Stimulated activated naive B cell treated with anti-CD40 and anti-IgM and Interleukin-4, amounts not matched to agents 10 μg/mL and 1 μg/mL and 100 μg/mL, for 72 hours (primary cell): ENCODE data around the gene TRPM8.
"Not testable (repeated sequence)": the region's sequence is repeated elsewhere in the genome, so short reads cannot be mapped to it uniquely, and the experiment has no call there.

Experiments used
- ATAC-seq, 2 donors: fragments of 150-1000 bp; cut with Tn5 transposase; replicated peaks; 2 replicates each; pipeline ENCODE4 v1.10.0; 2021; ENCODE audit warnings: moderate library complexity in 1 of 2
- DNase-seq: peaks from one replicate; pipeline ENCODE4 v3.0.0; 2021
- H3K27ac Mint-ChIP-seq: one replicate; pipeline ENCODE4 v1.8.0; 2022; ENCODE audit warnings: mild to moderate bottlenecking, mixed read lengths
- H3K27me3 Mint-ChIP-seq, 2 donors: one replicate each; pipeline ENCODE4 v1.8.0; 2022; ENCODE audit warnings: mixed read lengths in 2 of 2
- H3K36me3 Mint-ChIP-seq, 2 donors: one replicate each; pipeline ENCODE4 v1.8.0; 2022; ENCODE audit warnings: mixed read lengths in 2 of 2, mild to moderate bottlenecking in 1 of 2
- H3K4me1 Mint-ChIP-seq, 2 donors: one replicate each; pipeline ENCODE4 v1.8.0; 2022; ENCODE audit warnings: mixed read lengths in 2 of 2, mild to moderate bottlenecking in 1 of 2
- H3K4me3 Mint-ChIP-seq, 2 donors: one replicate each; pipeline ENCODE4 v1.8.0; 2022; ENCODE audit warnings: mild to moderate bottlenecking in 2 of 2, mixed read lengths in 2 of 2, moderate library complexity in 1 of 2
- H3K9me3 Mint-ChIP-seq, 2 donors: one replicate each; pipeline ENCODE4 v1.8.0; 2022; ENCODE audit warnings: mixed read lengths in 2 of 2, mild to moderate bottlenecking in 1 of 2

The TRPM8 gene

DNA sequence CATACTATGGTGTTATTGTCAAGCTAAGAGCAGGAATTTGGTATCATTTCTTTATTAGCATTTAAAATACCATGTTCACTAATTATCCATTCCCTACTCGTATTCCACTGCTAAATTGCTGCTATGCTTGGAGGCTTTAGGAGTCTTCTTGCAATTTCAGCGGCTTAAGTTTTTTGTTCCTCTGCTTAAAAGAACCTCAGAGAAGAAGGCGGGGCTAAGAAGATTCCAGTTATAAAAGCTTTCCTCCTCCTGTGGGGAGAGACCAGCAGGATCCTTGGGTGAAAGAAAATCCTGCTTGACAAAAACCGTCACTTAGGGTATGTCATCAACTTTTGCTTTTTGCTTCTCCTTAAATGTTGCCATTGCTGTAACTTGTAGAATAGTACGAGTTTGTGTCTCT lies at the start of gene TRPM8:
TSS of gene TRPM8 (plus strand) at position 258 of the 400 bp plus-strand sequence. CDS start 9,165 bp downstream, outside the sequence.
- H3K27ac Mint-ChIP-seq = no peak within 1 kb of the TSS
- no peaks in the 10 kb centered on the region for H3K9me3 Mint-ChIP-seq
- H3K27me3 Mint-ChIP-seq = peaks cover 28% of the 10 kb centered on the region in 2 donors
- DNase-seq (no peak), ATAC-seq (no peak)
- no peak within 1 kb of the TSS for H3K4me3 Mint-ChIP-seq
- no peaks in the 10 kb centered on the region for H3K4me1 Mint-ChIP-seq
- no peaks in the 10 kb centered on the region for H3K36me3 Mint-ChIP-seq

DNA sequence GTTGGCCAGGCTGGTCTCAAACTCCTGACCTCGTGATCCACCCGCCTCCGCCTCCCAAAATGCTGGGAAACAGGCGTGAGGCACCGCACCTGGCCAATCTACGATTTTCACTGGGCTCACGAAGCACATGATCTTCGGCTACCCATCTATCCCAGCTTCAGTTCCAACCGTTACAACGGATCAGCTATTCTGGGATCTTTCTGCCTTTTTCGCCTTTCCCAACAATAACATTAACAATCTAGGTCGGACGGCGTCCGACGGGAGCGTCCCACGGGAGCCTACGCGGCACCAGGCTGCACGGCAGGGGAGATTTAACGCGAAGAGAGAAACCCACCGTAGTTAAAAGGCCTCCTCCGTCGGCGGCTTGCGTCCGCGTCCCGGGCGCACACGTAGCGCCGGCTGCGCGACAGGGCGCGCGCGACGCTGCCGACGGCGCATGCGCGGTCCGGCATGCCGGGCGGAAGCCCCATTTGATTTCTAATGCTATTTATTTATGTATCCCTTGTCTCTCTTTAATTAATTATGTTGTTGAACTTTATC lies 49.1 kb upstream of the TRPM8 start, which contains the start of gene MSL3B:
TSS of gene MSL3B (minus strand) at position 394 of the 540 bp plus-strand sequence.
- peaks cover 0 to 6% of the 10 kb centered on the region in 2 donors for H3K27me3 Mint-ChIP-seq
- peak; percentile 81 to 87 for ATAC-seq
- peak within 1 kb of the TSS; percentile 94 to 95 for H3K4me3 Mint-ChIP-seq
- H3K36me3 Mint-ChIP-seq = peaks cover 9 to 18% of the 10 kb centered on the region in 2 donors
- peak; percentile 51 for DNase-seq
- H3K27ac Mint-ChIP-seq = peak within 1 kb of the TSS; percentile 94
- H3K4me1 Mint-ChIP-seq = peaks cover 11 to 22% of the 10 kb centered on the region in 2 donors
- peaks cover 4% of the 10 kb centered on the region in 2 donors for H3K9me3 Mint-ChIP-seq

DNA sequence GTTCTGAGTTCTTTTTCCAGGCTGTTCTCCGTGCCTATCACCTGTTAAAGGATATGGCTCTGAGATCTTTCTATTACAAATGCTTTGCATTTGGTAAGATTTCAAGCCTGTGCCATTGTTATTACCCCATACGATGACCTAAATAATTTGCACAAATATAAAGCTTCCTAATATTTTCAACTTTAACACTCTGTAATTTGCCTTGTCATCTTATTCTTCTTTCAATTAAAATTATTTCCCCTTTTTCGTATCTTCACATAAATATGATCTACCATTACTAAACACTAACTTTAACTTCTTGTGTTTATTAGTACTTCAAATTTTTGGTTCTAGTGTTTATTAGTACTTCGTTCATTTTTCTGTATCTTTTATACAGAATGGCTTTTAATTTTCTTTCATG lies 45.7 kb upstream of the TRPM8 start:
- Mint-ChIP-seq H3K4me1 (peaks cover 11 to 22% of the 10 kb centered on the region in 2 donors), H3K27ac (no peak overlapping the region), H3K9me3 (peaks cover 4% of the 10 kb centered on the region in 2 donors), H3K27me3 (peaks cover 14 to 23% of the 10 kb centered on the region in 2 donors), H3K4me3 (no peak overlapping the region), H3K36me3 (peaks cover 12 to 13% of the 10 kb centered on the region in 2 donors)
- ATAC-seq (no peak), DNase-seq (no peak)

DNA sequence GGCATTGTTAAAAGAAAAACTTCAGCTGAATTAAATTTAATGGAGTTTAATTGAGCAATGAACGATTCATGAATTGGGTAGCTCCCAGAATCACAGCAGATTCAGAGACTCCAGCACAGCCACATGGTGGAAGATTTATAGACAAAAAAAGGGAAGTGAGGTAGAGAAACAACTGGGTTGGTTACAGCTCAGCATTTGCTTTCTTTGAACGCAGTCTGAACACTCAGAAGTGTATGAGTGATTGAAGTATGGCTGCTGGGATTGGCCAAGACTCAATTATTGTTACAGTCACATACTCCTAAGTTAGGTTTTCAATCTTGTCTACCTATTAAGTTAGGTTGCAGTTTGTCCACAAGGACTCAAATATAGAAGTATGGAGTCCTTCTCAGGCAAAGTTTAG lies 45.0 kb upstream of the TRPM8 start:
- DNase-seq, H3K4me3 Mint-ChIP-seq, H3K27ac Mint-ChIP-seq, H3K9me3 Mint-ChIP-seq, H3K36me3 Mint-ChIP-seq: not testable (repeated sequence)
- peaks cover 9 to 20% of the 10 kb centered on the region in 2 donors for H3K4me1 Mint-ChIP-seq
- peak; percentile 80 to 94 for ATAC-seq
- peaks cover 16 to 23% of the 10 kb centered on the region in 2 donors for H3K27me3 Mint-ChIP-seq

DNA sequence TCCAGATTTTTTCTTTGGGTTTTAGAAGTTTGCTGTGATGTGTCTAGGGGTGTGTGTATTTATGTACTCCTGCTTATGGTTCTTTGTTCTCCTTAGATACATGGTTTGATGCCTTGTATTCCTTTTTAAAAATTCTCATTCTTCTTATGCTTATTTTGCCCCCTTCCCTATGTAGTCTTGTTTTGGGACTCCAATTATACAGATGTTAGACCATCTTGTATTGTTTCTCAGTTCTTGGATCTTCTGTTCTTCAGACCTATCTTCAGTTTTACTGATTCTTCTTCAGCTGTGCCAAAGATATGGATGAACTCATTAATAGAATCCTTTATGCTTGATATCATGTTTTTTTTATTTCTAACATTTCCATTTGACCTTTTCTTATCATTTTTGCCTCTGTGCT lies 34.8 kb upstream of the TRPM8 start:
- ATAC-seq (no peak), DNase-seq (no peak)
- H3K27ac Mint-ChIP-seq = no peak overlapping the region
- peaks cover 6 to 14% of the 10 kb centered on the region in 2 donors for H3K36me3 Mint-ChIP-seq
- H3K4me3 Mint-ChIP-seq = no peak overlapping the region
- H3K4me1 Mint-ChIP-seq = no peaks in the 10 kb centered on the region
- peaks cover 32 to 67% of the 10 kb centered on the region in 2 donors for H3K27me3 Mint-ChIP-seq
- peaks cover 22 to 29% of the 10 kb centered on the region in 2 donors for H3K9me3 Mint-ChIP-seq

DNA sequence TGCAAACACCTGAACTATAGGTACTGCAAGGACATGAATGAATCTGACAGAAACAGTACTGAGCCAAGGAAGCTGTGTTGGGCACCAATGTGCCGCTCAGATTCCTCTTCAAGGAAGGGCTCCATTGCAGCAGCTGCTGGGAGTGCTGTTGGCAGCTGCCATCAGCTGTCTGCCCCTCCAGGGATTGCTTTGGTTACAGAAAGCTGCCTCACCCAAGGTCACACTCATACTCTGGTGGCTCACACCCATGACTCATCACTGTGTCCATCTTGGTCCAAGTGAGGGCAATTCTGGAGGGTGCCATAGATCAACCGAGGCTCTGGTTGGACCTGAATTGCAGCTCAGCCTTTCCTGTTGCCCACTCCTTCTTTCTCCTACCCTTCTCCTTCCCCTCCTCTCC lies 24.4 kb upstream of the TRPM8 start:
- DNase-seq (no peak), ATAC-seq (no peak)
- H3K4me3 Mint-ChIP-seq = no peak overlapping the region
- no peaks in the 10 kb centered on the region for H3K36me3 Mint-ChIP-seq
- no peaks in the 10 kb centered on the region for H3K4me1 Mint-ChIP-seq
- peaks cover 35 to 36% of the 10 kb centered on the region in 2 donors for H3K27me3 Mint-ChIP-seq
- no peaks in the 10 kb centered on the region for H3K9me3 Mint-ChIP-seq
- H3K27ac Mint-ChIP-seq = no peak overlapping the region

- H3K27me3 Mint-ChIP-seq = peaks cover 34 to 39% of the 10 kb centered on the region in 2 donors
- H3K36me3 Mint-ChIP-seq, ATAC-seq, H3K4me3 Mint-ChIP-seq, H3K9me3 Mint-ChIP-seq, H3K4me1 Mint-ChIP-seq, DNase-seq, H3K27ac Mint-ChIP-seq: not testable (repeated sequence)
Observed at GRCh38 chr2:233896253-233896652, 20.9 kb upstream of the TRPM8 start.

DNA sequence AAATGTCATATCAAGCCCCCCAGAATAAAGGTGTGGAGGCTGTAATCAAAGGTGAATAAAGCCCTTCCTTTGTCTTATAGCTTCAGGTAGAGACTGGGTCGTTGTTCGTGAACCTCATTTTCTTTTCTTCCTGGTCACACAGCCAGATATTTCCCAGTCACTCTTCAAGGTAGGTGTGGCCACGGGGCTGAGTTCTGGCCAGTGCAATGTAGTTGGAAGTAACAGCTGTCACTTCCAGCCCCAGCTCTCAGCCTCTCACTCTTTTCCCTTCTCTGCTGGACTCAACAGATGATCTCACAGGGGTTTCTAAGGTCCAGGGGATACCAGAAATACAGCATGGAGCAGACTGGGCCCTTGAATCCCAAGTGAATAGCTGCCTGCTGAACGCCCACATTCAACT lies 15.8 kb upstream of the TRPM8 start:
- Mint-ChIP-seq H3K4me1 (no peaks in the 10 kb centered on the region), H3K27ac (no peak overlapping the region), H3K27me3 (peaks cover 32 to 38% of the 10 kb centered on the region in 2 donors), H3K36me3 (no peaks in the 10 kb centered on the region), H3K4me3 (no peak overlapping the region), H3K9me3 (no peaks in the 10 kb centered on the region)
- no peak for ATAC-seq
- no peak for DNase-seq

GRCh38 chr2:233901884-233902283 lies 15.3 kb upstream of the TRPM8 start:
- no peak for ATAC-seq
- Mint-ChIP-seq H3K4me1 (no peaks in the 10 kb centered on the region), H3K36me3 (no peaks in the 10 kb centered on the region), H3K4me3 (no peak overlapping the region), H3K9me3 (no peaks in the 10 kb centered on the region), H3K27ac (no peak overlapping the region), H3K27me3 (peaks cover 34 to 37% of the 10 kb centered on the region in 2 donors)
- DNase-seq = no peak

DNA sequence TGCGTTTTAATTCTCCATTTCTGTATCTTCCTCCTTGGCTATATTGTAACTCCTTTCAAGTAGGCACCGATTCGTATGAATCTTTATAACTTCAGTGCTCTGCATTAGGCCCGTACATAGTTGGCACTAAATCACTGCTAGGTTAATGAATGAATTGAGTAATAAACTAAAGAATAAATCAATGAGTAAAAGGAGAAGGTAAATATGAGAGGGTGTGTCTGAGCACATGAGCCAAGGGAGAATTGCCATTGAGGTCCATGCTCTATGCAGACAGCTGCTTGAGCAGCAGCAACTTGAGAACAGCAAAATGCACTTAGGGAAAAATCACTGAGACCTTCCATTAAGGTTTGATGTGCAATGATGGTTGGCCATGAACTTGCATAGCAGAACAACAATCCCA lies 11.2 kb upstream of the TRPM8 start:
- Mint-ChIP-seq H3K4me3 (no peak overlapping the region), H3K27me3 (peaks cover 38 to 49% of the 10 kb centered on the region in 2 donors), H3K4me1 (no peaks in the 10 kb centered on the region), H3K36me3 (no peaks in the 10 kb centered on the region), H3K27ac (no peak overlapping the region), H3K9me3 (peaks cover 0 to 4% of the 10 kb centered on the region in 2 donors)
- DNase-seq = no peak
- no peak for ATAC-seq

DNA sequence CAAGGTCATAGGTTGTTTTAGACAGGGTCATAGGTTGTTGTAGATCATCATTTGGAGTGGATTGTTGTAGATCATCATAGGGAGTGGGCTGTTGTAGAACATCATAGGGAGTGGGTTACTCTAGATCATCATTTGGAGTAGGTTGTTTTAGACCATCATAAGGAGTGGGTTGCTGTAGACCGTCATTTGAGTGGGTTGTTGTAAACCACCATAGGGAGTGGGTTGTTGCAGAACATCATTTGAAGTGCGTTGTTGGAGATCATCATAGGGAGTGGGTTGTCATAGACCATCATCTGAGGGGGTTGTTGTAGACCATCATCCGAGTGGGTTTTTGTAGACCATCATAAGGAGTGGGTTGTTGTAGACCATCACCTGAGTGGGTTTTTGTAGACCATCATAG lies 9.5 kb upstream of the TRPM8 start:
- H3K4me3 Mint-ChIP-seq = no peak overlapping the region
- no peak for ATAC-seq
- peaks cover 0 to 4% of the 10 kb centered on the region in 2 donors for H3K9me3 Mint-ChIP-seq
- peaks cover 39 to 49% of the 10 kb centered on the region in 2 donors for H3K27me3 Mint-ChIP-seq
- H3K4me1 Mint-ChIP-seq = no peaks in the 10 kb centered on the region
- H3K36me3 Mint-ChIP-seq = no peaks in the 10 kb centered on the region
- DNase-seq = no peak
- no peak overlapping the region for H3K27ac Mint-ChIP-seq

- H3K9me3 Mint-ChIP-seq = no peaks in the 10 kb centered on the region
- no peak overlapping the region for H3K4me3 Mint-ChIP-seq
- DNase-seq (no peak), ATAC-seq (no peak)
- H3K27ac Mint-ChIP-seq = no peak overlapping the region
- H3K4me1 Mint-ChIP-seq = no peaks in the 10 kb centered on the region
- peaks cover 27 to 32% of the 10 kb centered on the region in 2 donors for H3K27me3 Mint-ChIP-seq
- H3K36me3 Mint-ChIP-seq = no peaks in the 10 kb centered on the region
Observed at GRCh38 chr2:233912691-233913423, 4.3 kb upstream of the TRPM8 start.

- no peak for ATAC-seq
- peaks cover 27 to 29% of the 10 kb centered on the region in 2 donors for H3K27me3 Mint-ChIP-seq
Observed at GRCh38 chr2:233915128-233915527, 2.0 kb upstream of the TRPM8 start.

GRCh38 chr2:233919319-233919718 lies 2.1 kb downstream of the TRPM8 start:
- H3K27me3 Mint-ChIP-seq = peaks cover 25 to 30% of the 10 kb centered on the region in 2 donors
- no peaks in the 10 kb centered on the region for H3K36me3 Mint-ChIP-seq
- DNase-seq (no peak), ATAC-seq (no peak)
- H3K27ac Mint-ChIP-seq = no peak overlapping the region
- no peaks in the 10 kb centered on the region for H3K9me3 Mint-ChIP-seq
- no peaks in the 10 kb centered on the region for H3K4me1 Mint-ChIP-seq
- H3K4me3 Mint-ChIP-seq = no peak overlapping the region

More at GRCh38 chr2:233915128-233915527, 2.0 kb upstream of the TRPM8 start:
- H3K4me1 Mint-ChIP-seq = no peaks in the 10 kb centered on the region
- DNase-seq = no peak
- no peaks in the 10 kb centered on the region for H3K9me3 Mint-ChIP-seq
- H3K27ac Mint-ChIP-seq = no peak overlapping the region
- H3K36me3 Mint-ChIP-seq = no peaks in the 10 kb centered on the region
- no peak overlapping the region for H3K4me3 Mint-ChIP-seq

DNA sequence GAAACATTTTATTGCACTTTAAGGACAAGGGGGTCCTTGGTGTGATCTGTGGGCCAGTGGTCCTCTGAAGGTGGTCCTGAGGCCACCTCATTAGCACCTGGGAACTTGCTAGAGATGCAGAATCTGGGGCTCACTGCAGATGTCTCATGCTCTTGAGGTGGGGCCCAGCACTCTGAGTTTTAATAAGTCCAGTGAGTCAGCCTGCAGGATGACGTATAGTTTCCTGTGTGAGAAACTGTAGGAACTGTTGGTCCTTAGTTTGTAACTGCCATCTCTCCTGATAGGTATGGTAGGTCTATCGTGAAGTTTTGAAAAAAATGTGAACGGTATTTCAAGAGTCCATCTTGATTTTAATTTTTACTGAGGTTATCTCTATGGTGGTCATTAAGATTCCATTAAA lies 2.8 kb downstream of the TRPM8 start:
- H3K36me3 Mint-ChIP-seq = no peaks in the 10 kb centered on the region
- no peaks in the 10 kb centered on the region for H3K9me3 Mint-ChIP-seq
- peaks cover 29 to 37% of the 10 kb centered on the region in 2 donors for H3K27me3 Mint-ChIP-seq
- DNase-seq (no peak), ATAC-seq (no peak)
- no peak overlapping the region for H3K4me3 Mint-ChIP-seq
- no peaks in the 10 kb centered on the region for H3K4me1 Mint-ChIP-seq
- no peak overlapping the region for H3K27ac Mint-ChIP-seq
